Retinal pigment epithelial cell (primary cell): ENCODE measurements around the gene HEBP2.
A peak's percentile ranks its signal among the peaks of the same experiment; 100 is the strongest.
"Not testable (repeated sequence)": the region's sequence is repeated elsewhere in the genome, so short reads cannot be mapped to it uniquely, and the experiment has no call there.

Experiments used
- DNase-seq: peaks from one replicate; pipeline ENCODE4 v3.0.0-alpha.2; 2010; ENCODE audit warnings: low read depth
- H3K4me3 ChIP-seq: 2 replicates; pipeline ENCODE4 v1.5.1; 2011; ENCODE audit warnings: mild to moderate bottlenecking, low read length, control low read depth, moderate library complexity
- TF ChIP-seq, protein P1 (sequence below): conservative IDR thresholded peaks from 2 replicates; pipeline ENCODE4 v1.5.1; 2011; ENCODE audit warnings: low read depth, low read length, control low read depth, inconsistent platforms

The HEBP2 gene

GRCh38 chr6:138403801-138404665 lies at the start of gene HEBP2:
HEBP2 (plus strand) TSS chr6:138404223; CDS start chr6:138404496, 273 bp downstream.
- DNase-seq: peak; percentile 50
- TF ChIP-seq, protein P1, sequence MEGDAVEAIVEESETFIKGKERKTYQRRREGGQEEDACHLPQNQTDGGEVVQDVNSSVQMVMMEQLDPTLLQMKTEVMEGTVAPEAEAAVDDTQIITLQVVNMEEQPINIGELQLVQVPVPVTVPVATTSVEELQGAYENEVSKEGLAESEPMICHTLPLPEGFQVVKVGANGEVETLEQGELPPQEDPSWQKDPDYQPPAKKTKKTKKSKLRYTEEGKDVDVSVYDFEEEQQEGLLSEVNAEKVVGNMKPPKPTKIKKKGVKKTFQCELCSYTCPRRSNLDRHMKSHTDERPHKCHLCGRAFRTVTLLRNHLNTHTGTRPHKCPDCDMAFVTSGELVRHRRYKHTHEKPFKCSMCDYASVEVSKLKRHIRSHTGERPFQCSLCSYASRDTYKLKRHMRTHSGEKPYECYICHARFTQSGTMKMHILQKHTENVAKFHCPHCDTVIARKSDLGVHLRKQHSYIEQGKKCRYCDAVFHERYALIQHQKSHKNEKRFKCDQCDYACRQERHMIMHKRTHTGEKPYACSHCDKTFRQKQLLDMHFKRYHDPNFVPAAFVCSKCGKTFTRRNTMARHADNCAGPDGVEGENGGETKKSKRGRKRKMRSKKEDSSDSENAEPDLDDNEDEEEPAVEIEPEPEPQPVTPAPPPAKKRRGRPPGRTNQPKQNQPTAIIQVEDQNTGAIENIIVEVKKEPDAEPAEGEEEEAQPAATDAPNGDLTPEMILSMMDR: peak; percentile 48
- peak within 1 kb of the TSS; percentile 83 for H3K4me3 ChIP-seq

GRCh38 chr6:138357928-138358327 lies 46.1 kb upstream of the HEBP2 start:
- TF ChIP-seq, protein P1: no peak
- H3K4me3 ChIP-seq: no peak overlapping the region
- DNase-seq: no peak

DNA sequence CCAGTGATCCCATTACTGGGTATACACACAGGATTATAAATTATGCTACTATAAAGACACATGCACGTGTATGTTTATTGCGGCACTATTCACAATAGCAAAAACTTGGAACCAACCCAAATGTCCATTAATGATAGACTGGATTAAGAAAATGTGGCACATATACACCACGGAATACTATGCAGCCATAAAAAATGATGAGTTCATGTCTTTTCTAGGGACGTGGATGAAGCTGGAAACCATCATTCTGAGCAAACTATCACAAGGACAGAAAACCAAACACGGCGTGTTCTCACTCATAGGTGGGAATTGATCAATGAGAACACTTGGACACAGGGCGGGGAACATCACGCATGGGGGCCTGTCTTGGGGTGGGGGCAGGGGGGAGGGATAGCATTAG lies 35.3 kb upstream of the HEBP2 start:
- H3K4me3 ChIP-seq, DNase-seq: not testable (repeated sequence)

- DNase-seq: no peak
- TF ChIP-seq, protein P1: no peak
- no peak overlapping the region for H3K4me3 ChIP-seq
Observed at GRCh38 chr6:138370631-138371451, 33.2 kb upstream of the HEBP2 start.

DNA sequence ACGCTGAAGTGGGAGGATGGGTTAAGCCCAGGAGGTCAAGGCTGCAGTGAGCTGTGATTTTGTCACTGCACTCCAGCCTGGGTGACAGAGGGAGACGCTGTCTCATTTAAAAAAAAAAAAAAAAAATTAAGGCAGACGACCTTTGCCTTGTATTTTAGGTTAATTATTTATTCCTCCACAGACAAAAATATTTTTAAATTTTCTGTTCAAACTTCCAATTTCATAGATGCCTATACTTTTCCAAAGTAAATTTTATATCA lies 32.6 kb upstream of the HEBP2 start:
- no peak overlapping the region for H3K4me3 ChIP-seq
- DNase-seq: no peak
- TF ChIP-seq, protein P1: no peak

- DNase-seq: peak; percentile 84
- TF ChIP-seq, protein P1: no peak
- no peak overlapping the region for H3K4me3 ChIP-seq
Observed at GRCh38 chr6:138371720-138372119, 32.3 kb upstream of the HEBP2 start.

GRCh38 chr6:138372711-138373463 lies 31.1 kb upstream of the HEBP2 start:
- DNase-seq: no peak
- TF ChIP-seq, protein P1: no peak
- no peak overlapping the region for H3K4me3 ChIP-seq
